Panc1 (cell line): ENCODE measurements around the gene KAZN. TPM values are rescaled to one million over a fixed set of nuclear protein-coding genes. Genes with fewer than 3 reads are reported as not detected.

Experiments used
- ATAC-seq: fragments of 200-7000 bp; cut with Tn5 transposase; 2 replicates; pipeline ENCODE4 v1.9.1; 2020; ENCODE audit warnings: mild to moderate bottlenecking, moderate library complexity
- BruUV-seq: library from RNA; stranded (reverse); fragments of 400-500 nt; replicated peaks from 2 replicates; lab custom pipeline; 2021; lab: Mats Ljungman, UMichigan
- CTCF ChIA-PET: fragments of 300-600 bp; sonication (Branson Sonifier 250); formaldehyde crosslinking; loops from one replicate; lab custom pipeline; 2022; ENCODE audit warnings: antibody characterized with exemption; lab: Charles Lee
- POLR2A ChIA-PET: fragments of 300-600 bp; sonication (Branson Sonifier 250); formaldehyde crosslinking; loops from one replicate; lab custom pipeline; 2022; ENCODE audit warnings: antibody characterized with exemption; lab: Charles Lee
- DNase-seq: peaks from one replicate; pipeline ENCODE4 v3.0.0-alpha.2; 2010; ENCODE audit warnings: low read depth, low spot score
- H3K27ac ChIP-seq: 2 replicates; pipeline ENCODE4 v1.5.1; 2011; ENCODE audit warnings: mild to moderate bottlenecking, low read length, inconsistent platforms
- H3K27me3 ChIP-seq: fragments of 200-500 bp; sonication (Bioruptor generic); 2 replicates; pipeline ENCODE4 v1.6.0; 2014; ENCODE audit warnings: low read length, inconsistent platforms; ENCODE audit not compliant: control insufficient read depth, insufficient read depth
- H3K36me3 ChIP-seq: fragments of 200-500 bp; sonication (Bioruptor generic); 2 replicates; pipeline ENCODE4 v1.5.1; 2014; ENCODE audit warnings: inconsistent platforms, mild to moderate bottlenecking, low read length, moderate library complexity; ENCODE audit not compliant: control insufficient read depth, insufficient read depth
- H3K4me1 ChIP-seq: 2 replicates; pipeline ENCODE4 v1.5.1; 2011; ENCODE audit warnings: inconsistent platforms, mild to moderate bottlenecking, low read length, moderate library complexity; ENCODE audit not compliant: control insufficient read depth, insufficient read depth
- H3K4me3 ChIP-seq, 2 experiments: 2 replicates each; pipeline ENCODE4 v1.5.1; 2011 to 2012; ENCODE audit warnings: low read depth in 2 of 2, low read length in 2 of 2, mild to moderate bottlenecking in 2 of 2, inconsistent platforms in 1 of 2, moderate library complexity in 1 of 2
- H3K9me3 ChIP-seq: fragments of 200-500 bp; sonication (Bioruptor generic); 2 replicates; pipeline ENCODE4 v1.5.1; 2014; ENCODE audit warnings: low read depth, mild to moderate bottlenecking, inconsistent platforms, low read length, moderate library complexity; ENCODE audit not compliant: control insufficient read depth, insufficient read depth
- CTCF ChIP-seq: fragments of 450-650 bp; IDR thresholded peaks from 2 replicates; pipeline ENCODE4 v1.5.1; 2017; ENCODE audit warnings: mild to moderate bottlenecking
- POLR2AphosphoS5 ChIP-seq: IDR thresholded peaks from 2 replicates; pipeline ENCODE4 v1.6.1; 2012; ENCODE audit warnings: mild to moderate bottlenecking, low read depth, low read length, moderate library complexity
- REST ChIP-seq, 2 experiments: IDR thresholded peaks; 2 replicates each; pipeline ENCODE4 v1.6.1; 2011 to 2012; ENCODE audit warnings: low read depth in 2 of 2, control low read depth in 1 of 2, low read length in 1 of 2, mild to moderate bottlenecking in 1 of 2, moderate library complexity in 1 of 2; ENCODE audit not compliant: insufficient read depth in 1 of 2
- SIN3A ChIP-seq: IDR thresholded peaks from 2 replicates; pipeline ENCODE4 v1.6.1; 2012; ENCODE audit warnings: low read depth, mild to moderate bottlenecking, low read length, moderate library complexity, borderline replicate concordance; ENCODE audit not compliant: insufficient read depth
- TCF7L2 ChIP-seq: IDR thresholded peaks from 2 replicates; pipeline ENCODE4 v1.6.1; 2011; ENCODE audit warnings: mild to moderate bottlenecking, low read depth, low read length, inconsistent platforms
- in situ Hi-C: cut with HindIII; loops from 2 replicates; pipeline ENCODE4 v1.10.0; 2016; ENCODE audit warnings: low sequenced_read_pairs, low pct_unique_long_range_greater_than_20kb
- intact Hi-C: fragments of 100-400 bp; cut with micrococcal nuclease; formaldehyde crosslinking; loops from one replicate; pipeline ENCODE4 v1.10.0; 2022; ENCODE audit not compliant: unreplicated experiment
- total RNA-seq: library from RNA; stranded (reverse); gene quantifications from one replicate; pipeline ENCODE4 v1.2.1, GENCODE V29; 2021; ENCODE audit not compliant: unreplicated experiment

The KAZN gene
- total RNA-seq, 1 experiment from 2014 or later: 6.6 TPM

- no peaks in the 10 kb centered on the region for H3K9me3 ChIP-seq
- CTCF ChIA-PET: interaction anchor here (0.6 kb wide), 1 partner anchor 11 kb away, joined by 3 read pairs; no protein-coding TSS in a partner anchor
- in situ Hi-C loops: no loop called here
- no peaks in the 10 kb centered on the region for H3K36me3 ChIP-seq
- POLR2A ChIA-PET: no interaction called here
- H3K4me1 ChIP-seq: no peaks in the 10 kb centered on the region
- intact Hi-C loops: no loop called here
- H3K27me3 ChIP-seq: no peaks in the 10 kb centered on the region
- no peak overlapping the region for H3K4me3 ChIP-seq
- H3K27ac ChIP-seq: no peak overlapping the region
- BruUV-seq: no TSS peak
- TF ChIP-seq CTCF (no peak), TCF7L2 (no peak), POLR2AphosphoS5 (no peak), SIN3A (no peak), REST (IDR thresholded peaks at IDR 0.05; ENCODE audit: insufficient read depth in 1 of 2, low read depth in 2 of 2, low read length in 1 of 2) (no peak)
- ATAC-seq (no peak), DNase-seq (no peak)
Measured at GRCh38 chr1:14750490-14750889, 152.0 kb downstream of the KAZN start.

- Histone ChIP-seq H3K27me3 (no peaks in the 10 kb centered on the region), H3K9me3 (no peaks in the 10 kb centered on the region), H3K4me1 (no peaks in the 10 kb centered on the region), H3K27ac (no peak overlapping the region), H3K36me3 (no peaks in the 10 kb centered on the region), H3K4me3 (no peak overlapping the region)
- DNase-seq (no peak), ATAC-seq (peak; percentile 42; the same call in 1 of the 2 replicates)
- BruUV-seq: no TSS peak
- in situ Hi-C loops (no loop called here), intact Hi-C loops (no loop called here)
- ChIA-PET CTCF (no interaction called here), POLR2A (no interaction called here)
- TF ChIP-seq REST (IDR thresholded peaks at IDR 0.05; ENCODE audit: insufficient read depth in 1 of 2, low read depth in 2 of 2, low read length in 1 of 2) (no peak), SIN3A (no peak)
Measured at GRCh38 chr1:14755518-14756252, 157.2 kb downstream of the KAZN start.
